ENCODE results near the gene RBM14. TPM values are rescaled to one million over a fixed set of nuclear protein-coding genes. Genes with fewer than 3 reads are reported as not detected.
"Not testable (repeated sequence)": the region's sequence is repeated elsewhere in the genome, so short reads cannot be mapped to it uniquely, and the experiment has no call there.

The RBM14 gene
- total RNA-seq, 1 donor from 2014 or later, result 23.5 TPM

DNA sequence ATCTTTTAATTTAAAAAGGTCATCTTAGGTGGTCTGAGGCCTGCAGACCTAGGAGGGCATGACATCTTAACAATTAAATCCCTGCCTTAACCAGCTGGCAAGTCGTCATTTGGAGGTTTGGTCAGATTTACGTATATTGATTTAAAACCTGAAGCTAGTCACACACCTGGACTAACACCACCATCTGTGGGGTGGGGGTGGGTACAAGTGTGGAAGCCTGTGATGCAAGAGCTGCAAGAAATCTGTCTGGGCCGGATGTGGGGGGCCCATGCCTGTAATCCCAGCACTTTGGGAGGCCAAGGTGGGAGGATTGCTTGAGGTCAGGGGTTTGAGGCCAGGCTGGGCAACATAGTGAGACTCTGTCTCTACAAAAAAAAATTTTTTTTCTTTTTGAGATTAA lies 35.2 kb upstream of the RBM14 start:
- no peaks in the 10 kb centered on the region for H3K27me3 ChIP-seq (ENCODE audit: control insufficient read depth in 3 of 3, insufficient read depth in 3 of 3, low read length in 3 of 3)
- no peak overlapping the region for H3K9ac ChIP-seq (ENCODE audit: low read depth in 1 of 3, low read length in 3 of 3)
- H3K36me3 ChIP-seq (ENCODE audit: control insufficient read depth in 3 of 3, insufficient read depth in 3 of 3, low read length in 3 of 3), result no peaks in the 10 kb centered on the region
- H3K27ac ChIP-seq (ENCODE audit: low read depth, low read length), result no peak overlapping the region
- no peaks in the 10 kb centered on the region for H3K9me3 ChIP-seq (ENCODE audit: control insufficient read depth in 3 of 3, low read length in 3 of 3)
- H3K4me3 ChIP-seq (ENCODE audit: low read length in 3 of 3), result no peak overlapping the region
- peaks cover 0 to 5% (median 3%) of the 10 kb centered on the region in 3 donors for H3K4me1 ChIP-seq (ENCODE audit: control insufficient read depth in 3 of 3, insufficient read depth in 3 of 3, low read length in 3 of 3)

DNA sequence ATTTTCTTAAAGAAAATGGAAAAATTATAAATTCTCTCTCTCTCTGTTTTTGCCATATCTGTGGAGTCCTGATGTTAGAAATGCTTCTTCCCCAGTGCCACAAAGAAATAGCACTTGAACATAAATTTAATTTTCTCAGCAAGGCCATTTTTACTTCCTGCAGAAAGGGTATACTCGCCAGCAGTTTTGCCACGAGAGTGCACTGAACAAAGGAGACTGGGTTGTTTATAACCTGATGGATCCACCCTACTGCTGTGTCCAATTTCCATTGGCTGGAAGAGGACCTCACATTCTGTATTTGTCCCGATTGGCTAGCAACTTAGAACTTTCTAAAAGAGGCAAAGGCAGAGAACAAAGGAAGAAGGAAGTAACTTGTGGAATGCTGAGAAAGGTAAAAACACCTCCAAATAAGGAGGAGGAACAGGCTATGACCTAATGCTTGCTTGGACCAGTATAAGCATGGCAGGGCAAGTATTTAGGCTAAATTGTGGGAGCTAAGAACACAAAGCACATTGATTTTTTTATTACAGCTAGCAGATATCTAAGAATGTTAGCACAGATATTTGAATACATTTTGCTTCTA lies 33.8 kb upstream of the RBM14 start:
- H3K4me1 ChIP-seq (ENCODE audit: control insufficient read depth in 3 of 3, insufficient read depth in 3 of 3, low read length in 3 of 3); H3K4me3 ChIP-seq (ENCODE audit: low read length in 3 of 3); H3K36me3 ChIP-seq (ENCODE audit: control insufficient read depth in 3 of 3, insufficient read depth in 3 of 3, low read length in 3 of 3); H3K9ac ChIP-seq (ENCODE audit: low read depth in 1 of 3, low read length in 3 of 3); H3K27ac ChIP-seq (ENCODE audit: low read depth, low read length); H3K9me3 ChIP-seq (ENCODE audit: control insufficient read depth in 3 of 3, low read length in 3 of 3); H3K27me3 ChIP-seq (ENCODE audit: control insufficient read depth in 3 of 3, insufficient read depth in 3 of 3, low read length in 3 of 3): not testable (repeated sequence)

DNA sequence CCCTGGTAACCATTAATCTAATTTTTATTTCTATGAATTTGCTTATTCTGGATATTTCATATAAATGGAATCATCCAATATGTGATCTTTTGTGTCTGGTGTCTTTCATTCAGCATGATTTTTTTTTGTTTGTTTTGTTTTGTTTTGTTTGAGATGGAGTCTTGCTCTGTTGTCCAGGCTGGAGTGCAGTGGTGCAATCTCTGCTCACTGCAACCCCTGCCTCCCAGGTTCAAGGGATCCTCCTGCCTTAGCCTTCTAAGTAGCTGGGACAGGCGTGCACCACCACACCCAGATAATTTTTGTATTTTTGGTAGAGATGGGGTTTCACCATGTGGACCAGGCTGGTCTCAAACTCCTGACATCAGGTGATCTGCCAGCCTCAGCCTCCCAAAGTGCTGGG lies 31.0 kb upstream of the RBM14 start:
- not testable (repeated sequence) for H3K9me3 ChIP-seq (ENCODE audit: control insufficient read depth in 3 of 3, low read length in 3 of 3); H3K27me3 ChIP-seq (ENCODE audit: control insufficient read depth in 3 of 3, insufficient read depth in 3 of 3, low read length in 3 of 3); H3K4me1 ChIP-seq (ENCODE audit: control insufficient read depth in 3 of 3, insufficient read depth in 3 of 3, low read length in 3 of 3); H3K27ac ChIP-seq (ENCODE audit: low read depth, low read length); H3K36me3 ChIP-seq (ENCODE audit: control insufficient read depth in 3 of 3, insufficient read depth in 3 of 3, low read length in 3 of 3); H3K4me3 ChIP-seq (ENCODE audit: low read length in 3 of 3); H3K9ac ChIP-seq (ENCODE audit: low read depth in 1 of 3, low read length in 3 of 3)

DNA sequence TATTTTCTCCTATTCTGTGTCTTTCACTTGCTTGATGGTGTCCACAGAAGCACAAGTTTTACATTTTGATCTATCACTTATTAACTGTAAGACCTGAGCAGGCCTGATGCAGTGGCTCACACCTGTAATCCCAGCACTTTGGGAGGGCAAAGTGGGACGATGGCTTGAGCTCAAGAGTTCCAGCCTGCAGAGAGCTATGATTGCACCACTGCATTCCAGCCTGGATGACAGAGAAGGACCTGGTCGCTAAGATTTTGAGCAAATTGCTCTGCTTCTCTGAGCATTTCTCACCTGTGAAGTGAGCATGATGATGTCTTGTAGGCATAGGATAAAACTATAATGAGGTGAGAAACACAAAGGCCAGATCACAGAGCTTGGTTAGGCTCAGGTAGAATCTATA lies 30.3 kb upstream of the RBM14 start:
- H3K4me1 ChIP-seq (ENCODE audit: control insufficient read depth in 3 of 3, insufficient read depth in 3 of 3, low read length in 3 of 3), result no peaks in the 10 kb centered on the region

DNA sequence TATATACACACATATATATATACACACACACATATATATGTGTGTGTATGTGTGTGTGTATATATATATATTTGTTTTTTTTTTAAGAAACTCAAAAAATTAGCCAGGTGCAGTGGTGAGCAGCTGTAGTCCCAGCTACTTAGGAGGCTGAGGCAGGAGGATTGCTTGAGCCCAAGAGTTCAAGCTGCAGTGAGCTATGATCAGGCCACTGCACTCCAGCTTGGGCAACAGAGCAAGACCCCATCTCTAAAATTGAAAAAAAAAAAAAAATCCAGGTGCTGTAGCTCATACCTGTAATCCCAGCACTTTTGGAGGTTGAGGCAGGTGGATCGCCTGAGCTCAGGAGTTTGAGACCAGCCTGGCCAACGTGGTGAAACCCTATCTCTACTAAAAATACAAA lies 27.1 kb upstream of the RBM14 start:
- H3K4me3 ChIP-seq (ENCODE audit: low read length in 3 of 3); H3K27ac ChIP-seq (ENCODE audit: low read depth, low read length); H3K9ac ChIP-seq (ENCODE audit: low read depth in 1 of 3, low read length in 3 of 3); H3K27me3 ChIP-seq (ENCODE audit: control insufficient read depth in 3 of 3, insufficient read depth in 3 of 3, low read length in 3 of 3); H3K9me3 ChIP-seq (ENCODE audit: control insufficient read depth in 3 of 3, low read length in 3 of 3); H3K36me3 ChIP-seq (ENCODE audit: control insufficient read depth in 3 of 3, insufficient read depth in 3 of 3, low read length in 3 of 3): not testable (repeated sequence)
- peaks cover 14 to 21% (median 17%) of the 10 kb centered on the region in 3 donors for H3K4me1 ChIP-seq (ENCODE audit: control insufficient read depth in 3 of 3, insufficient read depth in 3 of 3, low read length in 3 of 3)

More for the DNA sequence above, 30.3 kb upstream of the RBM14 start:
- Histone ChIP-seq H3K9me3 (ENCODE audit: control insufficient read depth in 3 of 3, low read length in 3 of 3) (no peaks in the 10 kb centered on the region), H3K4me3 (ENCODE audit: low read length in 3 of 3) (no peak overlapping the region), H3K27me3 (ENCODE audit: control insufficient read depth in 3 of 3, insufficient read depth in 3 of 3, low read length in 3 of 3) (no peaks in the 10 kb centered on the region), H3K36me3 (ENCODE audit: control insufficient read depth in 3 of 3, insufficient read depth in 3 of 3, low read length in 3 of 3) (no peaks in the 10 kb centered on the region), H3K9ac (ENCODE audit: low read depth in 1 of 3, low read length in 3 of 3) (no peak overlapping the region), H3K27ac (ENCODE audit: low read depth, low read length) (no peak overlapping the region)

DNA sequence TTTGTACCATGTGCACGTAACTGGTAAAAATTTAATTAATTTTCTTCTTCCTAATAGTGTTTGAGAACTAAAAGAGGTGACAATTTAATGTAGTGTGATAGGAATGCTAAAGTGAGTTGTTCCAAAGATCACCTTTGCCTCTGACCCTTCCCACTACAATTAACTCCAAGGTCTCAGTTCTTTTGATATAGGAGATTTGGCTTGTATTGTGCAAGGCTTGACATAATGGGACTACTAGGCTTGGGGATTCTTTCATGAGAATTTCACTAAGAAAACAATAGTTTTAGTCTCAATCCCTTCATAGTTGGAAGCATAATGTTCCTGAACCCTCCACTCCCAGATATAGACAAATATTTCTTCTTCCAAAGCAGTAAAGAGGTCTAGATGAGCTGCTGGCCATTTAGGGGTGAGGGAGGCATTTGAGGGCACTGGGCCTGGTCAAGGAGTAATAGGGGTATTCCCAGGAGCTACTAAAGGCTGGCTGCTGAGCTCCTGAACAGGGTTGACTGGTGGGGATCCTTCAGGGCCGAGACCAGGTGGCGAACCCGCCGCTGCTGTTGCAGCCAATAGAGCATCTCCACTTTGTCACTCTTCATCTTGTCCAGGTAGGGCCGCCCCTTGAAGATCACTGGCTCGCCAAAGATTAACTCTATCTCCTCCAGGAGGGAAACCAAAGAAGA lies 26.3 kb upstream of the RBM14 start:
- Histone ChIP-seq H3K4me1 (ENCODE audit: control insufficient read depth in 3 of 3, insufficient read depth in 3 of 3, low read length in 3 of 3) (peaks cover 19 to 26% (median 19%) of the 10 kb centered on the region in 3 donors), H3K9me3 (ENCODE audit: control insufficient read depth in 3 of 3, low read length in 3 of 3) (no peaks in the 10 kb centered on the region), H3K4me3 (ENCODE audit: low read length in 3 of 3) (no peak overlapping the region), H3K36me3 (ENCODE audit: control insufficient read depth in 3 of 3, insufficient read depth in 3 of 3, low read length in 3 of 3) (no peaks in the 10 kb centered on the region), H3K9ac (ENCODE audit: low read depth in 1 of 3, low read length in 3 of 3) (no peak overlapping the region), H3K27me3 (ENCODE audit: control insufficient read depth in 3 of 3, insufficient read depth in 3 of 3, low read length in 3 of 3) (no peaks in the 10 kb centered on the region), H3K27ac (ENCODE audit: low read depth, low read length) (no peak overlapping the region)

DNA sequence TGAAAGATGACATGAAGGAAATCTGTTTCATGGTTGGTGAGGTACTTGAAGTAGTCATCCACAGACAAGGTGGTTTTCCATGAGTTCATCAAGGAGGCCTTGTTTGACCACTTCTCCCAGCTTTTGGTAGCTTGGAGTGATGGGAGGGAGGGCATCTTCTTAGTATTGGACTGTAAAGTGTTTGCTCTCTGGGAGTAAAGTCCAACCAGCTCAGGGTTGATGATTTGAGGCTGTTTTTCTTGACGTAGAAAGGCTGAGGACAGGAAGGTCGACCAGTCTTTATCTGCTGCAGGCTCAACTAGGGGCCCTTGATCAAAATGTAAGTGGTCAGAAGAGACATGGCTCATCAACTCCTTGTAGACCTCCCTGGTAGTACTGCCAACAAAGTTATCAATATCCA lies 25.3 kb upstream of the RBM14 start:
- Histone ChIP-seq H3K36me3 (ENCODE audit: control insufficient read depth in 3 of 3, insufficient read depth in 3 of 3, low read length in 3 of 3) (peaks cover 0 to 2% (median 0%) of the 10 kb centered on the region in 3 donors), H3K27ac (ENCODE audit: low read depth, low read length) (no peak overlapping the region), H3K4me1 (ENCODE audit: control insufficient read depth in 3 of 3, insufficient read depth in 3 of 3, low read length in 3 of 3) (peaks cover 19 to 27% (median 22%) of the 10 kb centered on the region in 3 donors), H3K27me3 (ENCODE audit: control insufficient read depth in 3 of 3, insufficient read depth in 3 of 3, low read length in 3 of 3) (no peaks in the 10 kb centered on the region), H3K9me3 (ENCODE audit: control insufficient read depth in 3 of 3, low read length in 3 of 3) (no peaks in the 10 kb centered on the region), H3K9ac (ENCODE audit: low read depth in 1 of 3, low read length in 3 of 3) (no peak overlapping the region), H3K4me3 (ENCODE audit: low read length in 3 of 3) (no peak overlapping the region)

DNA sequence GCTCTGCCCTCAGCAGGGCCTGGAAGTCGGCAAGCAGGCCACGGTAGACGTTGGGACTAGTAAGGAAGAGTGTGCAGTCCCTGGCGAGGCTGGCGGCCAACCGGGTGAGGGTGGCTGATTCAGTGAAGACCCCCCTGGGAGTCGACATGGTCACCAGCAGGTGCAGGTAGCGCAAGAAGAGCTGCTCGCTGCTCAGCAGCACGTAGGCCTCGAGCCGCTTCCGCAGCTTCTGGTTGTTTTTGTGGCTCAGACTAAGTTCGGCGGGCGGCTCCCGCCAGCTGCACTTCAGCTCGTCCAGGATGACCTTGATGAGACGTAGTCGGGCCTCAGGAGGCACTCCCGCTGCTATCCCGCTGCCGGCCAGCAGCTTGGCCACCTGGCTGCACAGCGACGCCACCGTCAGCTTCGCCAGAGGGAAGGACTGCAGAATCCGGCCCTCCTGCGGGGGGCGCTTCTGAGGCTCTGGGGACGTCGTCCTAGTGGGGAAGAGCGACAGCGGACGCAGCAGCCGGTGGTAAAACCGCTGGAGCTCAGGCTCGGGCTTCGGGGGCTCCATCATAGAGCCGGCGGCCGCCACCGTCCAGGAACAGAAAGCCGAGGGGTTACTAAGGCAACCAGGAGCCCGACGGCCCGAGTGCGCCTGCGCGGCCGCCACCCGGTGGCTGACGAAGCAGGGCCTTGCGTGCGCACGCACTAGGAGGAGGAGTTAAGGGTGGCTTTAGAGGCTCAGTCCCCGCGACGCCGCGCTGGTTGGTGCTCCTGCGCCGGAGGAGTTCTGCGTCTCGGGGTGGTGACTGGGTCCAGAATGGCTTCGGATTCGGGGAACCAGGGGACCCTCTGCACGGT lies 23.8 kb upstream of the RBM14 start, which contains the start of the genes CCDC87 and CCS:
Gene CCDC87 (minus strand): TSS at position 607 of the 846 bp plus-strand sequence. CDS start 48 bp downstream, at position 559.
Gene CCS (plus strand): TSS at position 729 of the 846 bp plus-strand sequence. CDS start 77 bp downstream, at position 806.
- Histone ChIP-seq H3K9me3 (ENCODE audit: control insufficient read depth in 3 of 3, low read length in 3 of 3) (no peaks in the 10 kb centered on the region), H3K4me1 (ENCODE audit: control insufficient read depth in 3 of 3, insufficient read depth in 3 of 3, low read length in 3 of 3) (peaks cover 19 to 27% (median 22%) of the 10 kb centered on the region in 3 donors), H3K27me3 (ENCODE audit: control insufficient read depth in 3 of 3, insufficient read depth in 3 of 3, low read length in 3 of 3) (no peaks in the 10 kb centered on the region), H3K4me3 (ENCODE audit: low read length in 3 of 3) (peak within 1 kb of the TSS; percentile 86 to 95 (median 88)), H3K36me3 (ENCODE audit: control insufficient read depth in 3 of 3, insufficient read depth in 3 of 3, low read length in 3 of 3) (peaks cover 0 to 2% (median 0%) of the 10 kb centered on the region in 3 donors), H3K9ac (ENCODE audit: low read depth in 1 of 3, low read length in 3 of 3) (peak within 1 kb of the TSS; percentile 88 to 97 (median 92)), H3K27ac (ENCODE audit: low read depth, low read length) (peak within 1 kb of the TSS; percentile 81)

DNA sequence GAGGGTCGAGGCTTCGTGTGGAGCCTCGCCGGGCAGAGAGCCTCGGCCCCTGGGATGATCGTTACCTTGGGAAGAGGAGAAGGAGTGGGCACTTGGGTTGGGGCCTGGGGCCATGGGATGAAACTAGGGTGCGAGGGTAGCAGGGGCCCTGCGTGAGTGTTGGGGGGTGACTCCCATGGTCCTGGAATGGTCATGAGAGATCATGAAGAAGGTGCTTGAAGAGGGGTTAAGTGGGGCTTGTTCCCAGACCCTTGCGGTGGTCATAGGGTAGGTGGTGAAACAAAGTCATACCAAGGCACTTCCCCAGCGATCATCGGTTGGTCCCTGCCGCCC lies 23.2 kb upstream of the RBM14 start:
- peak overlapping the region; percentile 88 to 97 (median 92) for H3K9ac ChIP-seq (ENCODE audit: low read depth in 1 of 3, low read length in 3 of 3)
- no peaks in the 10 kb centered on the region for H3K9me3 ChIP-seq (ENCODE audit: control insufficient read depth in 3 of 3, low read length in 3 of 3)
- peaks cover 0 to 2% (median 0%) of the 10 kb centered on the region in 3 donors for H3K36me3 ChIP-seq (ENCODE audit: control insufficient read depth in 3 of 3, insufficient read depth in 3 of 3, low read length in 3 of 3)

More for the DNA sequence above, 23.2 kb upstream of the RBM14 start:
- no peaks in the 10 kb centered on the region for H3K27me3 ChIP-seq (ENCODE audit: control insufficient read depth in 3 of 3, insufficient read depth in 3 of 3, low read length in 3 of 3)
- peak overlapping the region; percentile 86 to 95 (median 88) for H3K4me3 ChIP-seq (ENCODE audit: low read length in 3 of 3)
- peaks cover 19 to 27% (median 22%) of the 10 kb centered on the region in 3 donors for H3K4me1 ChIP-seq (ENCODE audit: control insufficient read depth in 3 of 3, insufficient read depth in 3 of 3, low read length in 3 of 3)
- H3K27ac ChIP-seq (ENCODE audit: low read depth, low read length), result peak overlapping the region; percentile 81

Measured in skeletal muscle tissue (tissue), 4 donors.